ENCODE data around the gene ZNF426. TPM values are rescaled to one million over a fixed set of nuclear protein-coding genes. Genes with fewer than 3 reads are reported as not detected.
"Not testable (repeated sequence)": the region's sequence is repeated elsewhere in the genome, so short reads cannot be mapped to it uniquely, and the experiment has no call there.

ZNF426 gene
- total RNA-seq, 2 experiments from 2014 or later, result 8.0 to 8.5 TPM

DNA sequence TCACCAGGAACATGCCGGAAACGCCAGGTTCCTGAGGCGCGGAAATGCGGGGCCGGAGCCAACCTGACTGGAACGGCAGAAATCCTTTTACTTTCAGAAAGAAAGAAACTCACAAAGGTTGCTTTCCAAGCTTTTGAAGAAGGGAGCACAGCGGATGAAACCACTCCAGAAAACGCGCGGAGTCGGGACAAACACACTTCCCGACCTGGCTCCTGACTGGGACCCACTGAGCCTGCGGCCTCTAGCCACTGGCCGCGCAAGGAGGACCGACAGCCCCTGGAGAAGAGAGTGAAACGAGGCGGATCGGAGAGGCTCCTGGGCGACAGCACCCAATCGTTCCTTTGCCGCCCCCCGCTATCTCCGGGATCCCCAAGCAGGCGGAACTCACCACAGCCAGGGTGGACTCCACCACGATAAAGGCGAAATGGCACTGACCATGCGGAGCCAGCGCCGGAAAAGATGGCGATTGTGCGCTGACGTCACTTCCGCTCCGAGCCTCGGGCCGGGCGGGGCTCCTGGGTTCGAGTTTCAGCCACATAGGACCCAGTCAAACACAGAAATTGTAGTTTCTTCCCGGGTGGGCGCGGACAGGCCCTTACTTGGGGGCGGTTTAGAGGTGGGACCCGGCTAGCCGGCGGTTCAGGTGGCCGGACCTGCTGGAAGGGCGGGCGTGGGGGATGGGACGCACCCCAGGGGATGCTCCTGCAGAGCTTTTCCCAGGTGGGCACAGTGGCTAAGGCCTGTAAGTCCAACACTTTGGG lies 45.8 kb upstream of the ZNF426 start, which contains the start of gene ZNF121:
TSS of gene ZNF121 (minus strand) at position 432 of the 761 bp plus-strand sequence. CDS start 16,407 bp downstream, outside the sequence.
- Histone ChIP-seq H3K9me3 (ENCODE audit: low read length) (peaks cover 28% of the 10 kb centered on the region), H3K27ac (ENCODE audit: low read depth, low read length, poor library complexity, severe bottlenecking) (peak within 1 kb of the TSS; percentile 74), H3K36me3 (ENCODE audit: insufficient read depth, low read length) (peaks cover 35% of the 10 kb centered on the region), H4K20me1 (ENCODE audit: insufficient read depth, low read length) (no peaks in the 10 kb centered on the region), H3K4me3 (ENCODE audit: low read depth, low read length, poor library complexity, severe bottlenecking) (peak within 1 kb of the TSS; percentile 100), H2AFZ (ENCODE audit: low read length) (peak within 1 kb of the TSS; percentile 93), H3K79me2 (ENCODE audit: insufficient read depth, low read depth, low read length) (peaks cover 51% of the 10 kb centered on the region), H3K4me1 (ENCODE audit: insufficient read depth, low read length, poor library complexity, severe bottlenecking) (peaks cover 18% of the 10 kb centered on the region), H3K4me2 (ENCODE audit: low read length) (peak within 1 kb of the TSS; percentile 82), H3K9me2 (ENCODE audit: insufficient read depth, low read length) (no peaks in the 10 kb centered on the region)
- ChIA-PET POLR2A (interaction anchor here (0.7 to 0.9 kb wide), 3 partner anchors 42 to 444 kb away, joined by 3 to 5 read pairs (median 4); no protein-coding TSS in a partner anchor), CTCF (ENCODE audit: unreplicated experiment) (no interaction called here)
- TSS peak; percentile 89 for BruUV-seq (replicated peaks)
- TF ChIP-seq EZH2phosphoT487 (IDR thresholded peaks at IDR 0.05; ENCODE audit: borderline replicate concordance, low read depth, low read length), result no peak
- TF ChIP-seq, protein P1, sequence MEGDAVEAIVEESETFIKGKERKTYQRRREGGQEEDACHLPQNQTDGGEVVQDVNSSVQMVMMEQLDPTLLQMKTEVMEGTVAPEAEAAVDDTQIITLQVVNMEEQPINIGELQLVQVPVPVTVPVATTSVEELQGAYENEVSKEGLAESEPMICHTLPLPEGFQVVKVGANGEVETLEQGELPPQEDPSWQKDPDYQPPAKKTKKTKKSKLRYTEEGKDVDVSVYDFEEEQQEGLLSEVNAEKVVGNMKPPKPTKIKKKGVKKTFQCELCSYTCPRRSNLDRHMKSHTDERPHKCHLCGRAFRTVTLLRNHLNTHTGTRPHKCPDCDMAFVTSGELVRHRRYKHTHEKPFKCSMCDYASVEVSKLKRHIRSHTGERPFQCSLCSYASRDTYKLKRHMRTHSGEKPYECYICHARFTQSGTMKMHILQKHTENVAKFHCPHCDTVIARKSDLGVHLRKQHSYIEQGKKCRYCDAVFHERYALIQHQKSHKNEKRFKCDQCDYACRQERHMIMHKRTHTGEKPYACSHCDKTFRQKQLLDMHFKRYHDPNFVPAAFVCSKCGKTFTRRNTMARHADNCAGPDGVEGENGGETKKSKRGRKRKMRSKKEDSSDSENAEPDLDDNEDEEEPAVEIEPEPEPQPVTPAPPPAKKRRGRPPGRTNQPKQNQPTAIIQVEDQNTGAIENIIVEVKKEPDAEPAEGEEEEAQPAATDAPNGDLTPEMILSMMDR (conservative IDR thresholded peaks at IDR 0.05; ENCODE audit: low read length), result no peak
- intact Hi-C loops (cut with micrococcal nuclease; ENCODE audit: unreplicated experiment), result loop anchor here (2.0 to 5.0 kb wide), 2 partner anchors 38 to 201 kb away; partner anchors contain the start of gene ZNF561
- DNase-seq (ENCODE audit: low spot score), result peak; percentile 90

DNA sequence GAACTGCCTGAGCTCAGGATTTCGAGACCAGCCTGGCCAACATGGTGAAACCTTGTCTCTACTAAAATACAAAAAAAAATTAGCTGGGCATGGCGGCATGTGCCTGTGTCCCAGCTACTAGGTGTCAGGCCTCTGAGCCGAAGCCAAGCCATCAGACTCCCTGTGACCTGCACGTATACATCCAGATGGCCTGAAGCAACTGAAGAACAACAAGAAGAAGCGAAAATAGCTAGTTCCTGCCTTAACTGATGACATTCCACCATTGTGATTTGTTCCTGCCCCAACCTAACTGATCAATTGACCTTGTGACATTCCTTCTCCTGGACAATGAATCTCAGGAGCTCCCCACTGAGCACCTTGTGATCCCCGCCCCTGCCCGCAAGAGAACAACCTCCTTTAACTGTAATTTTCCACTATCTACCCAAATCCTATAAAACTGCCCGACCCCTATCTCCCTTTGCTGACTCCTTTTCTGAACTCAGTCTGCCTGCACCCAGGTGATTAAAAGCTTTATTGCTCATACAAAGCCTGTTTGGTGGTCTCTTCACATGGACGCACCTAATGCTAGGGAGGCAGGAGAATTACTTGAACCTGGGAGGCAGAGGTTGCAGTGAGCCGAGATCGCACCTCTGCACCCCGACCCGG lies 43.8 kb upstream of the ZNF426 start:
- H4K20me1 ChIP-seq (ENCODE audit: insufficient read depth, low read length), result not testable (repeated sequence)

DNA sequence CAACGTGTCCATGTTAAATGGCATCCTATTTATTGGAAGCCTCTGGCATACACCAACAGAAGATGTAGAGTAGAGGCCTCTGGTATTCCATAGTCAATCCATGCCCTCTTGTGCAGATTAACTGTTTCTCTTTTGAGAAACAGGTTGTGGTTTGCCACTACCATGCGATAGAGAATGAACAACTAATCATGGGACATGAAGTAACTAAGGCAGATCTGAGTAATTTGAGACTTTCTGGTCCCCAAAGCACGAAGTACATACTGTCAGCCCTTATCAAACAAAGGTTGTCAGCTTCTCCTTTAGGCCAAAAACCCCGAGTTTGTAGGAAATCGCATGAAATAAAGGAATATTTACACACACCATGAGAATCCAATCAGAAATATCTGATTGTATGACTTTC lies 42.3 kb upstream of the ZNF426 start:
- H3K79me2 ChIP-seq (ENCODE audit: insufficient read depth, low read depth, low read length), result peaks cover 86% of the 10 kb centered on the region
- H2AFZ ChIP-seq (ENCODE audit: low read length), result no peak overlapping the region
- H3K27ac ChIP-seq (ENCODE audit: low read depth, low read length, poor library complexity, severe bottlenecking), result no peak overlapping the region
- H3K9me3 ChIP-seq (ENCODE audit: low read length), result peaks cover 58% of the 10 kb centered on the region
- H3K4me1 ChIP-seq (ENCODE audit: insufficient read depth, low read length, poor library complexity, severe bottlenecking), result peaks cover 18% of the 10 kb centered on the region
- H3K4me3 ChIP-seq (ENCODE audit: low read depth, low read length, poor library complexity, severe bottlenecking), result no peak overlapping the region
- H3K36me3 ChIP-seq (ENCODE audit: insufficient read depth, low read length), result peaks cover 70% of the 10 kb centered on the region
- no TSS peak for BruUV-seq (replicated peaks)
- intact Hi-C loops (cut with micrococcal nuclease; ENCODE audit: unreplicated experiment), result loop anchor here (5.0 kb wide), 1 partner anchor 42 kb away; the partner anchor contains the start of gene ZNF561
- no peak overlapping the region for H3K4me2 ChIP-seq (ENCODE audit: low read length)
- ChIA-PET CTCF (ENCODE audit: unreplicated experiment) (no interaction called here), POLR2A (no interaction called here)
- no peaks in the 10 kb centered on the region for H4K20me1 ChIP-seq (ENCODE audit: insufficient read depth, low read length)
- no peak for DNase-seq (ENCODE audit: low spot score)
- H3K9me2 ChIP-seq (ENCODE audit: insufficient read depth, low read length), result no peaks in the 10 kb centered on the region
- TF ChIP-seq EZH2phosphoT487 (IDR thresholded peaks at IDR 0.05; ENCODE audit: borderline replicate concordance, low read depth, low read length), result no peak
- TF ChIP-seq, protein P1 (conservative IDR thresholded peaks at IDR 0.05; ENCODE audit: low read length), result no peak

More for the DNA sequence above, 43.8 kb upstream of the ZNF426 start:
- CTCF ChIA-PET (ENCODE audit: unreplicated experiment); DNase-seq (ENCODE audit: low spot score); BruUV-seq (replicated peaks); H3K9me2 ChIP-seq (ENCODE audit: insufficient read depth, low read length); H2AFZ ChIP-seq (ENCODE audit: low read length); H3K27ac ChIP-seq (ENCODE audit: low read depth, low read length, poor library complexity, severe bottlenecking): not testable (repeated sequence)
- Histone ChIP-seq H3K4me1 (ENCODE audit: insufficient read depth, low read length, poor library complexity, severe bottlenecking) (peaks cover 18% of the 10 kb centered on the region), H3K9me3 (ENCODE audit: low read length) (peaks cover 45% of the 10 kb centered on the region), H3K4me3 (ENCODE audit: low read depth, low read length, poor library complexity, severe bottlenecking) (peak overlapping the region; percentile 100), H3K36me3 (ENCODE audit: insufficient read depth, low read length) (peaks cover 55% of the 10 kb centered on the region), H3K4me2 (ENCODE audit: low read length) (peak overlapping the region; percentile 82), H3K79me2 (ENCODE audit: insufficient read depth, low read depth, low read length) (peaks cover 71% of the 10 kb centered on the region)
- POLR2A ChIA-PET, result interaction anchor here (0.7 kb wide), 3 partner anchors 224 to 466 kb away, joined by 3 to 7 read pairs (median 3); no protein-coding TSS in a partner anchor
- intact Hi-C loops (cut with micrococcal nuclease; ENCODE audit: unreplicated experiment), result loop anchor here (5.0 kb wide), 1 partner anchor 40 kb away; the partner anchor contains the start of gene ZNF561
